ENCODE measurements around the gene HES4.
"Not testable (repeated sequence)": the region's sequence is repeated elsewhere in the genome, so short reads cannot be mapped to it uniquely, and the experiment has no call there.

Gene HES4

GRCh38 chr1:1000357-1001056 is 610 bp upstream of the HES4 start:
- FAIRE-seq (peak; percentile 93), DNase-seq (ENCODE audit: insufficient read length, low spot score) (peak; percentile 91)

GRCh38 chr1:998995-999724 is 737 bp downstream of the HES4 start:
- FAIRE-seq = no peak

GRCh38 chr1:998745-998994 is 1.2 kb downstream of the HES4 start:
- no peak for FAIRE-seq
- DNase-seq (ENCODE audit: insufficient read length, low spot score) = no peak

More at GRCh38 chr1:998995-999724, 737 bp downstream of the HES4 start:
- no peak for DNase-seq (ENCODE audit: insufficient read length, low spot score)

- FAIRE-seq (no peak), DNase-seq (ENCODE audit: insufficient read length, low spot score) (no peak)
Observed at GRCh38 chr1:997993-998744, 1.7 kb downstream of the HES4 start.

GRCh38 chr1:997713-997992 is 2.2 kb downstream of the HES4 start:
- FAIRE-seq = no peak
- DNase-seq (ENCODE audit: insufficient read length, low spot score) = no peak

GRCh38 chr1:996851-997712 is 2.8 kb downstream of the HES4 start:
- DNase-seq (ENCODE audit: insufficient read length, low spot score) = no peak
- FAIRE-seq = no peak

- DNase-seq (ENCODE audit: insufficient read length, low spot score) (no peak), FAIRE-seq (no peak)
Observed at GRCh38 chr1:995665-996633, 3.9 kb downstream of the HES4 start.

GRCh38 chr1:994546-994945 is 5.4 kb downstream of the HES4 start:
- FAIRE-seq = not testable (repeated sequence)

GRCh38 chr1:993379-993995 is 6.4 kb downstream of the HES4 start:
- no peak for DNase-seq (ENCODE audit: insufficient read length, low spot score)
- no peak for FAIRE-seq

More at GRCh38 chr1:994546-994945, 5.4 kb downstream of the HES4 start:
- not testable (repeated sequence) for DNase-seq (ENCODE audit: insufficient read length, low spot score)

GRCh38 chr1:992362-992761 is 7.5 kb downstream of the HES4 start:
- DNase-seq (ENCODE audit: insufficient read length, low spot score) (no peak), FAIRE-seq (peak; percentile 64)

- FAIRE-seq = no peak
Observed at GRCh38 chr1:991895-992294, 8.0 kb downstream of the HES4 start.

GRCh38 chr1:991275-991674 is 8.6 kb downstream of the HES4 start:
- DNase-seq (ENCODE audit: insufficient read length, low spot score); FAIRE-seq: not testable (repeated sequence)

More at GRCh38 chr1:991895-992294, 8.0 kb downstream of the HES4 start:
- DNase-seq (ENCODE audit: insufficient read length, low spot score) = no peak

- not testable (repeated sequence) for FAIRE-seq; DNase-seq (ENCODE audit: insufficient read length, low spot score)
Observed at GRCh38 chr1:988061-988460, 11.8 kb downstream of the HES4 start.

- no peak for FAIRE-seq
- DNase-seq (ENCODE audit: insufficient read length, low spot score) = no peak
Observed at GRCh38 chr1:985126-985525, 14.8 kb downstream of the HES4 start.

GRCh38 chr1:984476-984814 is 15.5 kb downstream of the HES4 start:
- DNase-seq (ENCODE audit: insufficient read length, low spot score) (no peak), FAIRE-seq (no peak)

- peak; percentile 85 for DNase-seq (ENCODE audit: insufficient read length, low spot score)
- FAIRE-seq = no peak
Observed at GRCh38 chr1:983798-984475, 16.0 kb downstream of the HES4 start.

GRCh38 chr1:982765-983436 is 17.0 kb downstream of the HES4 start:
- no peak for FAIRE-seq
- DNase-seq (ENCODE audit: insufficient read length, low spot score) = no peak

- no peak for DNase-seq (ENCODE audit: insufficient read length, low spot score)
- FAIRE-seq = no peak
Observed at GRCh38 chr1:981955-982558, 17.8 kb downstream of the HES4 start, which contains the start of gene PERM1. Gene PERM1 (minus strand): TSS chr1:982093. CDS start chr1:981029, 1,064 bp downstream.
